HG03354 (cell line): ENCODE measurements around the gene MAD2L2.

ENCODE experiments used
- ATAC-seq: cut with Tn5 transposase; IDR thresholded peaks from one replicate; pipeline ENCODE4 v1.9.1; 2021; ENCODE audit warnings: mild to moderate bottlenecking; ENCODE audit not compliant: unreplicated experiment, poor library complexity, severe bottlenecking

The MAD2L2 gene

GRCh38 chr1:11641776-11642305 is 39.1 kb downstream of the MAD2L2 start:
- no peak for ATAC-seq

- ATAC-seq: no peak
Measured at GRCh38 chr1:11640944-11641343, 40.0 kb downstream of the MAD2L2 start.

GRCh38 chr1:11640101-11640500 is 40.8 kb downstream of the MAD2L2 start:
- ATAC-seq: no peak

GRCh38 chr1:11639372-11639771 is 41.6 kb downstream of the MAD2L2 start:
- no peak for ATAC-seq

GRCh38 chr1:11638121-11638520 is 42.8 kb downstream of the MAD2L2 start:
- no peak for ATAC-seq

- ATAC-seq: no peak
Measured at GRCh38 chr1:11634365-11635192, 46.4 kb downstream of the MAD2L2 start.

GRCh38 chr1:11629184-11630016 is 51.5 kb downstream of the MAD2L2 start:
- no peak for ATAC-seq

- ATAC-seq: no peak
Measured at GRCh38 chr1:11628767-11629166, 52.2 kb downstream of the MAD2L2 start.

GRCh38 chr1:11626551-11626950 is 54.4 kb downstream of the MAD2L2 start:
- ATAC-seq: no peak
